Fibroblast of villous mesenchyme (primary cell): ENCODE results near the gene PARD3. TPM values are rescaled to one million over a fixed set of nuclear protein-coding genes. Genes with fewer than 3 reads are reported as not detected.
A peak's percentile ranks its signal among the peaks of the same experiment; 100 is the strongest.

ENCODE experiments used
- DNase-seq: peaks from one replicate; pipeline ENCODE4 v3.0.0-alpha.2; 2010; ENCODE audit warnings: low read depth
- H3K4me3 ChIP-seq: 2 replicates; pipeline ENCODE4 v1.5.1; 2011; ENCODE audit warnings: low read depth, mild to moderate bottlenecking, low read length
- total RNA-seq: library from RNA; depleted of rRNA; stranded (reverse); fragments of >200 nt; gene quantifications from 2 replicates; pipeline ENCODE4 v1.2.3, GENCODE V29; 2012
- TF ChIP-seq, protein P1 (sequence below): IDR thresholded peaks from 2 replicates; pipeline ENCODE4 v1.5.1; 2012; ENCODE audit warnings: low read depth, mild to moderate bottlenecking, low read length; ENCODE audit not compliant: insufficient read depth

Gene PARD3
- total RNA-seq, 1 donor, result 44.0 TPM

DNA sequence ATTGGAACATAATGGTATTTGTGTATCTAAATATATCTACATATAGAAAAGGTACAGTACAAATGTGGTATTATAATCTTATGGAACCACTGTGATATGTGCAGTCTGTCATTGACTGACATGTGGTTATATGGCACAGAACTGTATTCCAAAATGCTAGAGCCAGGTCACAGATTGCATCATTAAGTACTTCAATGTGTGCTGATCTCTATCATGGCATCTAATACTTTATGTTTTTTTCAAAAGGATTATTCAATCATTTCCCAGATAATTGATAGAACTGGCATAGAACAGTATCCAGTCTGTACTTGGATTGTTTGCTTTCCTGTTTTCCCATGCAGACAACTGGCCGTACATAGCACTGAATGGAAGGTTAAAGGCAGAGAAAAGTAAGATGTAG, 662.7 kb downstream of the PARD3 start:
- TF ChIP-seq, protein P1, sequence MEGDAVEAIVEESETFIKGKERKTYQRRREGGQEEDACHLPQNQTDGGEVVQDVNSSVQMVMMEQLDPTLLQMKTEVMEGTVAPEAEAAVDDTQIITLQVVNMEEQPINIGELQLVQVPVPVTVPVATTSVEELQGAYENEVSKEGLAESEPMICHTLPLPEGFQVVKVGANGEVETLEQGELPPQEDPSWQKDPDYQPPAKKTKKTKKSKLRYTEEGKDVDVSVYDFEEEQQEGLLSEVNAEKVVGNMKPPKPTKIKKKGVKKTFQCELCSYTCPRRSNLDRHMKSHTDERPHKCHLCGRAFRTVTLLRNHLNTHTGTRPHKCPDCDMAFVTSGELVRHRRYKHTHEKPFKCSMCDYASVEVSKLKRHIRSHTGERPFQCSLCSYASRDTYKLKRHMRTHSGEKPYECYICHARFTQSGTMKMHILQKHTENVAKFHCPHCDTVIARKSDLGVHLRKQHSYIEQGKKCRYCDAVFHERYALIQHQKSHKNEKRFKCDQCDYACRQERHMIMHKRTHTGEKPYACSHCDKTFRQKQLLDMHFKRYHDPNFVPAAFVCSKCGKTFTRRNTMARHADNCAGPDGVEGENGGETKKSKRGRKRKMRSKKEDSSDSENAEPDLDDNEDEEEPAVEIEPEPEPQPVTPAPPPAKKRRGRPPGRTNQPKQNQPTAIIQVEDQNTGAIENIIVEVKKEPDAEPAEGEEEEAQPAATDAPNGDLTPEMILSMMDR, result no peak
- no peak for DNase-seq

DNA sequence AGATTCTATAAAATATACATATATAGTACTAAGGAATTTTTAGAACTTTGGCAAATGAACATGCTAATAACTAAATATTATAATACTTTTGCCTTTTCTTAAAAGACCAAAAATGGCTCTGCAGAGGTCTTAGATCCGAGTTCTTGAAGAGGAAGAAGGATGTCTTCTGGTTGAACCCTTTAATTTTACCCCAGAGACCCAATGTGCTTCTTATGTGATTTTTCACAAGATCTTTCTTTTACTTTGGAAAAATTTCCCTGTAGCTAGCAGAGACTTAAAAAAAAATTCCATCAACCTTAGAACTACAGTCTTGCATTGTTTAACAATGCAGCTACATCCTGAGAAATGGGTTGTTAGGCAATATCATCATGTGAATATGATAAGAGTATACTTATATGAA, 663.2 kb downstream of the PARD3 start:
- no peak overlapping the region for H3K4me3 ChIP-seq
- DNase-seq, result no peak
- TF ChIP-seq, protein P1, result no peak

More for the DNA sequence above, 662.7 kb downstream of the PARD3 start:
- no peak overlapping the region for H3K4me3 ChIP-seq

DNA sequence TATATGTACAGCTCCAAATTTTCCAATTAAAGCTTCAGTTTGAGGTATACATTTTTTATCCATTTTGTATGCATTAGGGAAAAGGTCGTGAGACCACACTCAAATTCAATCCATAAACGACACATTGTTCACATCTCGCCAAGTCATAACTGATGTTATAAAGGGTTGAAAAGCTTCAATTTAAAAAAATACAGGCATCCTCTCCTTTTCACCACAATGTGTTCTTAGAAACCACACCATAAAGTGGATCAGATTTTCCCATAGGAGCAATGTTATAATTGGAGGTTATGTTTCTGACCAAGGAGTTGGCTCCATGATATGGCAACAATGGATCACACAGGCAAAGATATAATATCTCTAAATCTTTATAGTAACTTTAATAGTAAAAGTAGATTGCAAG, 663.6 kb downstream of the PARD3 start:
- no peak for DNase-seq
- TF ChIP-seq, protein P1, result no peak
- no peak overlapping the region for H3K4me3 ChIP-seq

DNA sequence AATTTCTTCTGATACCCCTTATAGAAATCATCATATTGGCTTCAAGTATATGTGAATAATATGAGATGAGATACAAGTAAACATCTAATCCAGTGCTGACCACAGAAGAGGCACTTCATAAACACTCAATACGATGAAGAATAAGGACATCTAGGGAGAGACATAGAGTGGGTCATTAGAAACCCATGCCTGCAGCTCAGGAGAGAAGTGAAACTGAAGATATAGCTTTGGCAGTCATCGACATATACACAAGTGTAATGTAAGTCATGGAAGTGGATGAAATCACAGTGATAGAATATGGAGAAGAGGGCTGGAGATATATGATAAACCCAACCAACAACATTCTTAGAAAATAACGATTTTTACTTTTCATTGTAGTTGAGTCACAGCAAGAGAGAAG, 665.0 kb downstream of the PARD3 start:
- no peak overlapping the region for H3K4me3 ChIP-seq
- TF ChIP-seq, protein P1, result no peak
- DNase-seq, result no peak

DNA sequence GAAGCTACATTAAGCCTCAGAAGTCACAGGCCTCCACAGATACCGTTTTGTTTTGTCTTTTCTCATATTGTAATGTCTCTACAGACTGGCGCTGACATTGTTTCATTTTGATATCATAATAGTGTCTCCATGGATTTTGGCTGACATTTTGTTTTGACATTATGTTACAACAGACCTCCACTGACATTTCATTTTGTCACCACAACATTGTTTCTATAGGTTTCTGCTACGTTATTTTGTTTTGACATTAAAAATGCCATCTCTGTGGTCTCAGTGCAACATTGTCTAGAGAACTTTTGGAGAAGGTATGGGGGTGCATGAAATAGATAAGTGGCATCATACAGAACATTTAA, 666.8 kb downstream of the PARD3 start:
- no peak overlapping the region for H3K4me3 ChIP-seq
- DNase-seq, result no peak
- TF ChIP-seq, protein P1, result no peak

DNA sequence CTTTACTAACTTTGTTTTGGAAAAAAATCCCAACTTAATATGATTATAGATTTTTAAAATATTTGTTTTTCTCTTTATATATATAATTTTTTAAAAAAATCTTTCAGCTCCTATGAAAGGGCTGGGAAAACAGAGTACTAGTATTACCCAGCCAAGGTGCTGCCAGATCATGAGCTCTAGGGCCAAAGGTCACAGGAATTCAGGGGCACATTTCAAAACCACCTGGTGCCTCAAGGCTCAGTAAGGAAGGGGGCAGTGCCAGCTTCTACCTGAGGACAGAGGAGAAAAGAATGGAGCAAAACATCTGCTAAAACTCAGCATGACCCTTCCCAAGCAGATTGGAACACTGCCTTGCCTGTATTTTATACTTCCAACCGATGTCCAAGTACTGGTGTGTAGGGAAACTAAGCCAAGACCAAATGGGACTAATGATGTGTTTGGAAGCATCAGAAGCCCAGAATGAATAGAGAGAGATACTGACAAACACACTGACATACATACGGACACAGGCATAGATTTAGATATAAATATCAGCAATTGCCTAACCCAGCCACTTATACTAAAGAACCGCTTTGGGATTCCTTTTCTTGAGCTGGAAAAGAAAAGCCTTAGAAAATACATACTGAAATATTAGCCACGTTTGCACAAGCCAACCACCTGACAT, 667.3 kb downstream of the PARD3 start:
- H3K4me3 ChIP-seq, result no peak overlapping the region
- TF ChIP-seq, protein P1, result no peak
- no peak for DNase-seq

DNA sequence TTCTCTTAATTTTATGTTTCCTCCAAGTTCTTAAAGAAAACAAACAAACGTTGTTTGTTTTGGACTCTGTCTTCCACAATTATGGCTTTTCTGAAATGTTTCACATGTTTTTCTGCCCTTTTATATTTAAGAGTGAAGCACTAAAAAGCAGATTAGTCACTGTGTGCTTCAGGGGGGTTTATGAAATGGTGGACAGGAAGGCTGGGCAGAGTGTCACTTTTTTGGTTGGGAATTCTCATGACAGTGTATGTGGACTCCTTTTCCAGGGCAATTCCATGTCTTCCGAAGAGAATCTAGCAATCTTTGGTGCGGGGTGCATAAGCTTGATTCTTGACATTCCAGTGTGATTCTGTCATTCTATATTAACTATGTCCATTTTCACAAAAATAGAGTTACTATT, 669.4 kb downstream of the PARD3 start:
- H3K4me3 ChIP-seq, result no peak overlapping the region
- DNase-seq, result peak; percentile 48
- TF ChIP-seq, protein P1, result no peak
